Tibial nerve (tissue), 4 donors: ENCODE results near the gene ARHGAP33. TPM values are rescaled to one million over a fixed set of nuclear protein-coding genes. Genes with fewer than 3 reads are reported as not detected.
"Not testable (repeated sequence)": the region's sequence is repeated elsewhere in the genome, so short reads cannot be mapped to it uniquely, and the experiment has no call there.

Experiments
- DNase-seq, 2 donors: peaks; one replicate each; pipeline ENCODE4 v3.0.0-alpha.2; 2019; ENCODE audit warnings: low spot score in 2 of 2
- H3K27ac ChIP-seq, 4 donors: fragments of 200-600 bp; sonication (generic) in 3 of 4; one replicate each; pipeline ENCODE4 v1.5.1; 2017 to 2019; ENCODE audit warnings: mild to moderate bottlenecking in 1 of 4
- H3K27me3 ChIP-seq, 2 donors: fragments of 200-600 bp; sonication (generic) in 1 of 2; one replicate each; pipeline versions ENCODE4 v1.5.1 to v1.6.0; 2017 to 2019
- H3K36me3 ChIP-seq, 3 donors: fragments of 200-600 bp; sonication (generic); one replicate each; pipeline ENCODE4 v1.5.1; 2018 to 2019
- H3K4me1 ChIP-seq, 4 donors: fragments of 200-600 bp; sonication (generic) in 3 of 4; one replicate each; pipeline ENCODE4 v1.5.1; 2017 to 2019
- H3K4me3 ChIP-seq, 4 donors: fragments of 200-600 bp; sonication (generic) in 3 of 4; one replicate each; pipeline ENCODE4 v1.5.1; 2017 to 2019; ENCODE audit warnings: mild to moderate bottlenecking in 1 of 4, moderate library complexity in 1 of 4
- H3K9me3 ChIP-seq, 4 donors: fragments of 200-600 bp; sonication (generic) in 3 of 4; one replicate each; pipeline ENCODE4 v1.5.1; 2017 to 2019
- CTCF ChIP-seq, 5 experiments: fragments of 200-600 bp in 3 of 5; fragments of 450-650 bp in 2 of 5; sonication (generic) in 3 of 5; IDR thresholded peaks; one replicate each; pipeline ENCODE4 v1.5.1; 2016 to 2019; ENCODE audit warnings: antibody characterized with exemption in 5 of 5, mild to moderate bottlenecking in 3 of 5, moderate library complexity in 2 of 5
- EP300 ChIP-seq, 2 donors: sonication (generic); formaldehyde crosslinking; IDR thresholded peaks; one replicate each; pipeline ENCODE4 v1.6.1; 2017; ENCODE audit warnings: antibody characterized with exemption in 2 of 2, mild to moderate bottlenecking in 1 of 2
- POLR2A ChIP-seq, 2 donors: fragments of 450-650 bp; IDR thresholded peaks; one replicate each; pipeline ENCODE4 v1.6.1; 2017; ENCODE audit warnings: antibody characterized with exemption in 2 of 2, mild to moderate bottlenecking in 2 of 2, moderate library complexity in 2 of 2
- WGBS, 2 donors: methylation state at CpG; one replicate each; pipeline ENCODE4 v1.1.5; 2018; 5-methylcytosine and 5-hydroxymethylcytosine counted together
- total RNA-seq, 4 donors: library from RNA; depleted of rRNA; stranded (reverse); fragments of >200 nt; gene quantifications; one replicate each; pipeline ENCODE4 v1.1.0, GENCODE V29; 2016

ARHGAP33 gene
- total RNA-seq, 4 donors from 2014 or later: 6.6 to 46.8 (median 26.1) TPM

GRCh38 chr19:35760711-35761349, 14.5 kb upstream of the ARHGAP33 start:
- Histone ChIP-seq H3K4me3 (no peak overlapping the region), H3K36me3 (peaks cover 0 to 64% (median 0%) of the 10 kb centered on the region in 3 donors), H3K27ac (no peak overlapping the region), H3K9me3 (no peaks in the 10 kb centered on the region), H3K4me1 (peaks cover 4 to 38% (median 19%) of the 10 kb centered on the region in 4 donors), H3K27me3 (no peaks in the 10 kb centered on the region)
- DNase-seq: no peak
- TF ChIP-seq CTCF (IDR thresholded peaks at IDR 0.05): no peak
- no peak for TF ChIP-seq POLR2A (IDR thresholded peaks at IDR 0.05)
- TF ChIP-seq EP300 (IDR thresholded peaks at IDR 0.05): no peak
- 90 to 94% methylated on average over 4 of the region's 4 CpGs for WGBS, 2 donors

GRCh38 chr19:35764432-35765315, 10.7 kb upstream of the ARHGAP33 start:
- no peaks in the 10 kb centered on the region for H3K9me3 ChIP-seq
- peaks cover 0 to 99% (median 0%) of the 10 kb centered on the region in 3 donors for H3K36me3 ChIP-seq
- 91 to 93% methylated on average over 17 of the region's 17 CpGs for WGBS, 2 donors
- peaks cover 0 to 7% (median 0%) of the 10 kb centered on the region in 4 donors for H3K4me1 ChIP-seq
- H3K4me3 ChIP-seq: no peak overlapping the region
- no peak for DNase-seq
- H3K27ac ChIP-seq: no peak overlapping the region
- no peak for TF ChIP-seq POLR2A (IDR thresholded peaks at IDR 0.05)
- no peaks in the 10 kb centered on the region for H3K27me3 ChIP-seq

- TF ChIP-seq POLR2A (IDR thresholded peaks at IDR 0.05) (no peak), EP300 (IDR thresholded peaks at IDR 0.05) (no peak), CTCF (IDR thresholded peaks at IDR 0.05) (no peak)
- Histone ChIP-seq H3K4me3 (no peak overlapping the region), H3K27ac (no peak overlapping the region), H3K36me3 (peaks cover 0 to 82% (median 0%) of the 10 kb centered on the region in 3 donors), H3K27me3 (no peaks in the 10 kb centered on the region), H3K9me3 (no peaks in the 10 kb centered on the region), H3K4me1 (no peaks in the 10 kb centered on the region)
- DNase-seq: no peak
- 73 to 79% methylated on average over 5 to 11 of the region's 11 CpGs for WGBS, 2 donors
Measured at GRCh38 chr19:35766571-35767104, 8.7 kb upstream of the ARHGAP33 start.

- 75 to 80% methylated on average over 21 to 23 of the region's 34 CpGs for WGBS, 2 donors
- no peak overlapping the region for H3K27ac ChIP-seq
- no peaks in the 10 kb centered on the region for H3K9me3 ChIP-seq
- DNase-seq: no peak
- TF ChIP-seq EP300 (IDR thresholded peaks at IDR 0.05) (no peak), CTCF (IDR thresholded peaks at IDR 0.05) (no peak), POLR2A (IDR thresholded peaks at IDR 0.05) (no peak)
- peaks cover 0 to 73% (median 0%) of the 10 kb centered on the region in 3 donors for H3K36me3 ChIP-seq
- H3K4me1 ChIP-seq: no peaks in the 10 kb centered on the region
- no peaks in the 10 kb centered on the region for H3K27me3 ChIP-seq
- H3K4me3 ChIP-seq: no peak overlapping the region
Measured at GRCh38 chr19:35767288-35768081, 7.9 kb upstream of the ARHGAP33 start.

- H3K27me3 ChIP-seq: no peaks in the 10 kb centered on the region
- TF ChIP-seq POLR2A (IDR thresholded peaks at IDR 0.05): no peak
- no peaks in the 10 kb centered on the region for H3K4me1 ChIP-seq
- peaks cover 0 to 68% (median 0%) of the 10 kb centered on the region in 3 donors for H3K36me3 ChIP-seq
- H3K9me3 ChIP-seq: no peaks in the 10 kb centered on the region
- no peak overlapping the region for H3K4me3 ChIP-seq
- 64 to 71% methylated on average over 14 to 15 of the region's 15 CpGs for WGBS, 2 donors
- DNase-seq: no peak
- no peak overlapping the region for H3K27ac ChIP-seq
Measured at GRCh38 chr19:35768082-35768421, 7.3 kb upstream of the ARHGAP33 start.

GRCh38 chr19:35772362-35772761, 3.0 kb upstream of the ARHGAP33 start:
- H3K27me3 ChIP-seq, H3K9me3 ChIP-seq, H3K4me3 ChIP-seq, DNase-seq, H3K27ac ChIP-seq: not testable (repeated sequence)
- peaks cover 0 to 25% (median 0%) of the 10 kb centered on the region in 3 donors for H3K36me3 ChIP-seq
- peaks cover 0 to 26% (median 19%) of the 10 kb centered on the region in 4 donors for H3K4me1 ChIP-seq
- WGBS, 2 donors: 92 to 95% methylated on average over 5 of the region's 5 CpGs
